CD4-positive, alpha-beta T cell treated with Interleukin-1 beta for 1 hour (primary cell): ENCODE results near the gene FAXC.
"Not testable (repeated sequence)": the region's sequence is repeated elsewhere in the genome, so short reads cannot be mapped to it uniquely, and the experiment has no call there.

Source experiments
- DNase-seq, 2 donors: peaks; one replicate each; pipeline ENCODE4 v3.0.0-alpha.2; 2020 to 2022

FAXC gene

GRCh38 chr6:99338188-99338587 is 11.3 kb downstream of the FAXC start:
- no peak for DNase-seq

DNA sequence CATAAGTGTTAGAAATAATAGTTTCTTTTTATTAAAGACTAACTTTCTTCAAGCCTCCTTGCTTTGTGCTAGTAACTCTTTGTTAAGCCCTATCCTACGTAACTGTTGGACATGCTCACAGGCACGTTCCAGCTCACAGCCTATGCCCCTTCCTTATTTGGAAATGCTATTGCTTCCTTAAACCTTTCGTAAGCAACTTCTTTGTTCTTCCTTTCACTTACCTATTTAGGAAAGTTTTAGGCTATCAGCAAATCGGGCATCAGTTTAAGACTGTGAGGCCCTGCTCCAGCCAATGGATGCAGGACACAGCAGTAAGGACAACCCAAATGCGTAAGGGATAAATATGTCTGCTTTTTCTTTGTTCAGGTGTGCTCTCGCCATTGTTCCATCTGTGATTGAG is 14.2 kb downstream of the FAXC start:
- DNase-seq: not testable (repeated sequence)

- peak in 1 of 2 donors; percentile 10 for DNase-seq
Observed at GRCh38 chr6:99334526-99335127, 14.8 kb downstream of the FAXC start.

GRCh38 chr6:99333068-99333467 is 16.4 kb downstream of the FAXC start:
- DNase-seq: no peak

DNA sequence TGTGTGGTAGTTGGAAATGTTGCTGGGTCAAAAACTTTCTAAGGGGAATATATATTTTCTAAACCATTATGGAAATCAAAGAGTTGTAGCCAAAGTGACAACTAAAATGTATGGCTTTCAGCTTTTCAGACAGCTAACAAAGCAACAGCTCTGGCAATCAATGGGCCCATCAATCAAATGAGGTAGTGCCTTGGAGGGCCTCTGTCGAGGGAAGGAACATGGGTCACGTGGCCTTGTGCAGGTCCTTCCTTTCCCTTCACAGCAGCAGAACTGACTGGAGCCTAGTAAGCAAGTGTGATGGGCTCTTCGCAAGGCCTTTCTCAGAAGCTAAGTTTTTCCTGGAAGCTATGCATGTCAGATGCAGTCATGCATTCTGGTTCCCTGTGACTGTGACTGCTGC is 17.9 kb downstream of the FAXC start:
- DNase-seq: no peak

DNA sequence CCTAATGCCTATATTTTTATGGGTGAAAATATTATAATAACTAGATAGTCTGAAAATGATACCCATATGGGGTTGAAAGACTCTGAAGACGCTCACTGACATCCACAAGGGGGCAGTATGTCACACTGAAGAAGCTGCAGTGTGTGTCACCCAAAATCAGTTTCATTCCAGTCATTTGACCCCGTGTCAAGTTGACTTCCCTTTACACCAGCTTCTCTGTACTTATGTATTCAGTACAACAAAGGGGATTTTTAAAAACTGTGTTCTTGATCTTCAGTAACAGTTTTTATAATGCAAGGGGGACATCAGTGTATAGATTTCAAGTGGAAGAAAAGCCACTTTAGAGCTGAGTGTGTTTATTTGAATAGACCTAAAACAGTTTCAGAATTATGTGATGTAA is 19.3 kb downstream of the FAXC start:
- DNase-seq: peak; percentile 49 to 50

DNA sequence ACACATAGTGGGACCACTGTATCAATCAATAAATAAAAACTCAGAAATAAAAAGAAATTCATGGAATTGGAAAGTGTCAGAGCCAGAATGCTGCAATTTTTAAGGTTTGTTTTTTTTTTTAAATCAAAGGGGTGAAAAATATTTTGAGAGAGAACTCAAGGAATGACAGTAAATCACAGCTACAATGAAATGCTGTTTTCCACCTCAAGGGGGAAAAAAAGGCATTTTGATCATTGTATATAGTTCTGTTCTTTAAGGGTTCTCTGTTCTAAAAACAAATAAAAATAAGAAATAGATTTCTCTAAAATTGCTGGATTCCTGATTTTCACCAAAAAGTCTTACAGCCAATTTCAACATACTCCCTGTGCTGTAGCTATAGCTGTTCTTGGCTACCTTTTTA is 24.5 kb downstream of the FAXC start:
- no peak for DNase-seq

GRCh38 chr6:99318566-99318965 is 30.9 kb downstream of the FAXC start:
- DNase-seq: no peak

DNA sequence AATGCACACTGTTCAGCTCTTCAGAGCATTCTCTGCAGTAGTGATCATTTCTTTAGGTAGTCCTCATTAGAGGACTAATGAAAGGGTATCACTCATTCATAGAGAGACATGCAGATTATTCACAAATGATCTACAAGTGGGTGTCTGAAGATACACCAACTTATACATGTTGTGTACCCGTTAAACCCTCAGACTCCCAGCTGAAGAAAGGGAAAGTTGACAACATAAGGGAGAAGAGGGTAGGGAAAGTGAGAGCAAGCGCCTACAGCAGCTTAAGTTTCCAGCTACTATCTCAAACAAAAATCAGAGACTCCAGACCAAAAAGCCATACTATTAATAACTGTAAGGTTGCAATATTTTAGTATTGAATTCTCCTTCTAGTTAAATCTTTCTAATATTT is 37.1 kb downstream of the FAXC start:
- DNase-seq: no peak

DNA sequence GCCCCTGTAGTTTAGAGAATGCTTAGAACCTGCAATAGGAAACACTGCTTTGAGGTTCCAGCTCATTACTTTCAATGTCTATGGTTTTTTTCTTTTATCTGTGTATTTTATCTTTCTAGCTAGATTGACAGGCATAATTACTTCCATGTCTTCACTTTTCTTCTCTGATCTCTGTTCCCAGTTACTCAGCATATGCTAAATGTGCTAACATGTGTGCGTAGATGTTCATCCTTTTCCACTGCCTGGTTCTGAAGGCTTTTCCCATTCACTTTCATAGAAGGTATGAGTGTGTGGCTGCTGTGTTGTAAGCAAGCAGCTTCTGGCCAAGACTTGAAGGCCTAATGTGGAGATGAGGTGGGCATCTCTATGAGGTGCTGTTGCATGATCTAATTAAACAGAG is 38.9 kb downstream of the FAXC start:
- DNase-seq: no peak

GRCh38 chr6:99309557-99309956 is 39.9 kb downstream of the FAXC start:
- DNase-seq: no peak

GRCh38 chr6:99308788-99309187 is 40.7 kb downstream of the FAXC start:
- no peak for DNase-seq

- no peak for DNase-seq
Observed at GRCh38 chr6:99307295-99307907, 42.1 kb downstream of the FAXC start.

GRCh38 chr6:99306341-99306740 is 43.1 kb downstream of the FAXC start:
- DNase-seq: no peak

- no peak for DNase-seq
Observed at GRCh38 chr6:99305021-99305554, 44.4 kb downstream of the FAXC start.

GRCh38 chr6:99297415-99297814 is 52.1 kb downstream of the FAXC start:
- no peak for DNase-seq

GRCh38 chr6:99297006-99297405 is 52.5 kb downstream of the FAXC start:
- DNase-seq: no peak

GRCh38 chr6:99296261-99296660 is 53.2 kb downstream of the FAXC start:
- no peak for DNase-seq

GRCh38 chr6:99295276-99295675 is 54.2 kb downstream of the FAXC start:
- DNase-seq: no peak

- no peak for DNase-seq
Observed at GRCh38 chr6:99294786-99295185, 54.7 kb downstream of the FAXC start.

GRCh38 chr6:99289701-99290100 is 59.8 kb downstream of the FAXC start:
- DNase-seq: no peak

DNA sequence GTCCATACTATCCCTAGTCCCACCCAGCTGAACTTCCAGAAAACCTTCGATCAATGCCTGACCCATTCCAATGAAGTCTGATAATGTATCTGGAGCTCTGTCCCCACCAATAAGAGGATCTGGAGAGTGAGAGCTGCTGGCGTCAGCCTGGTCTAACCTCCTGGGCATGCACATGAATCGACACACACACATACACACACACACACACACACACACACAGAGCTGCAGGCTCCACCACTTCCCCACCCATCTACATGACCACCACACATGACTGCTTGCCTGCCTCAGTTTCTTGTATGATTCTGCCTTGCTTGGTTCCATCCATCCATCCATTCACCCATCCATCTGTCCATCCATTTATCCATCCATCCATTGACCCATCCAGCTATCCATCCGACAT is 60.8 kb downstream of the FAXC start:
- DNase-seq: no peak

- no peak for DNase-seq
Observed at GRCh38 chr6:99287523-99287922, 62.0 kb downstream of the FAXC start.

- no peak for DNase-seq
Observed at GRCh38 chr6:99285881-99286280, 63.6 kb downstream of the FAXC start.

GRCh38 chr6:99282479-99283062 is 66.9 kb downstream of the FAXC start:
- DNase-seq: no peak
